Stomach (tissue), 4 donors: ENCODE results near the gene PHF21A.

Source experiments
- CTCF ChIP-seq, 7 experiments: fragments of 450-650 bp in 4 of 7; fragments of 200-600 bp in 3 of 7; sonication (generic) in 3 of 7; IDR thresholded peaks; one replicate each; pipeline ENCODE4 v1.5.1; 2016 to 2019; ENCODE audit warnings: antibody characterized with exemption in 7 of 7, control low read depth in 2 of 7, mild to moderate bottlenecking in 1 of 7
- EP300 ChIP-seq: sonication (generic); formaldehyde crosslinking; IDR thresholded peaks from one replicate; pipeline ENCODE4 v1.6.1; 2017; ENCODE audit warnings: antibody characterized with exemption
- POLR2A ChIP-seq, 4 donors: fragments of 450-650 bp; IDR thresholded peaks; one replicate each; pipeline ENCODE4 v1.6.1; 2016; ENCODE audit warnings: antibody characterized with exemption in 4 of 4, control low read depth in 2 of 4, mild to moderate bottlenecking in 1 of 4, moderate library complexity in 1 of 4
- POLR2AphosphoS5 ChIP-seq, 3 donors: sonication (generic); formaldehyde crosslinking; IDR thresholded peaks; one replicate each; pipeline ENCODE4 v1.6.1; 2016; ENCODE audit warnings: antibody characterized with exemption in 3 of 3

- no peak for TF ChIP-seq POLR2AphosphoS5 (IDR thresholded peaks at IDR 0.05)
- TF ChIP-seq POLR2A (IDR thresholded peaks at IDR 0.05), result no peak
- no peak for TF ChIP-seq CTCF (IDR thresholded peaks at IDR 0.05)
- no peak for TF ChIP-seq EP300
Observed at GRCh38 chr11:46072172-46072964, 48.9 kb downstream of the PHF21A start.
